Suppressor macrophage treated with lipopolysaccharide for 4 hours (primary cell): Measurements from ENCODE around the gene SBDS.
"Not testable (repeated sequence)": the region's sequence is repeated elsewhere in the genome, so short reads cannot be mapped to it uniquely, and the experiment has no call there.

Source experiments
- DNase-seq: peaks from one replicate; pipeline ENCODE4 v3.0.0-alpha.2; 2020

Gene SBDS

DNA sequence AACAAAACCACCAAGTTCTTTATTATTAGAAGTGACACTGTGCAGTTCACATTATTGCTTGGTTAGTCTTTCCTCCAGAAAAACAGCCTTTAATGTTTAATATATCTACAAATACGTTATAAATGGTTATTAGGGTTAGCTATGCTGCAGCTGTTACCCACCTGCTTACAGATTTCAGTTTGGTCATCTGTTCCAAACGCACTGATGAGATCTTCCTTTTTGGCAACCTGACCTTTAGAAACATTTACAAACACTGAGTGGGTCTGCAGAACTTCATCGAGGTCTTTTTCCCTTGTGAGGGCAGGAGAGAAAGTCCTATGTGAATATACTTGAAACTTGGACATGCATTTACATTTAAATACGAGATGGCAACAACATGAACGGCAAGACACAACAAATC, 1.3 kb downstream of the SBDS start:
- not testable (repeated sequence) for DNase-seq

DNA sequence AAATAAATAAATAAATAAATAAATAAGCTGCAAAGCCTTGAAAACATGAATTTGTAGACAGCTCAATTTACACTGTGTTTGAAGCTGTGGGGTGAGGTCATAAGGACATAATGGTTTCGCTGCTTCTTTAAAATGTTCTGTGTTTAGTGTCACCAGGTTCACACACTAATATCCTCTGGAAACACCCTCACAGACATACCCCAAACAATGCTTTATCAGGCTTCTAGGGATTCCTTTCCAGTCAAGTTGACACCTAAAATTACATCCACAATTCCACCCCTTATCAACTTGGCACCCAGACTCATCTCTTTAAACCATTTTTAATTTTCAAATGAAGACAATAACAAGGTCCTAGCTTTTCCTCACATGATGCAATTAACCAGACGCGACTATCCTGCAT, 5.8 kb downstream of the SBDS start:
- not testable (repeated sequence) for DNase-seq

- DNase-seq, result not testable (repeated sequence)
Observed at GRCh38 chr7:66980336-66980735, 15.1 kb downstream of the SBDS start.

- DNase-seq, result not testable (repeated sequence)
Observed at GRCh38 chr7:66979013-66979412, 16.4 kb downstream of the SBDS start.

- not testable (repeated sequence) for DNase-seq
Observed at GRCh38 chr7:66978312-66978711, 17.1 kb downstream of the SBDS start.

DNA sequence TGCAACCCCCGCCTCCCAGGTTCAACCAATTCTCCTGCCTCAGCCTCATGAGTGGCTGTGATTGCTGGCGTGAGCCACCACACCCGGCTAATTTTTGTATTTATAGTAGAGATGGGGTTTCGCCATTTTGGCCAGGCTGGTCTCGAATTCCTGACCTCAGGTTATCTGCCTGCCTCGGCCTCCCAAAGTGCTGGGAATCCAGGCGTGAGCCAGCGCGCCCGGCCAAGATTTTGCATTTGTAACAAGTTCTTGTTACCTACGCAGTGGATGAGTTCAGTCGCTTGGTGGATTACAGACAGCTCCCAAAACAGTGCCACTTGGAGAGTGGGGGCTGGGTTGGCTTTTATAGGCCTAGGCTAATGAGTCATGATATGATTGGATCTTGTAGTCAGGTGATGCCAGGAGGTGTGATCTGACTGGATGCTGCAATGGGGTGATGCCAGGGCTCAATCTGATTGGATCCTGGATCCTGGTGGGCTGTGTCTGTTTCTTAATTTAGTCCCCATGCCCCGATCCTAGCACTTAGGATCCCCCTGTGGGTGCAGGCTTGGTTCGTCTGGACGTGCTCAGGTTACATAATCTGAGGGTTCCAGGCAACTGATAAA, 20.3 kb downstream of the SBDS start:
- DNase-seq, result no peak

DNA sequence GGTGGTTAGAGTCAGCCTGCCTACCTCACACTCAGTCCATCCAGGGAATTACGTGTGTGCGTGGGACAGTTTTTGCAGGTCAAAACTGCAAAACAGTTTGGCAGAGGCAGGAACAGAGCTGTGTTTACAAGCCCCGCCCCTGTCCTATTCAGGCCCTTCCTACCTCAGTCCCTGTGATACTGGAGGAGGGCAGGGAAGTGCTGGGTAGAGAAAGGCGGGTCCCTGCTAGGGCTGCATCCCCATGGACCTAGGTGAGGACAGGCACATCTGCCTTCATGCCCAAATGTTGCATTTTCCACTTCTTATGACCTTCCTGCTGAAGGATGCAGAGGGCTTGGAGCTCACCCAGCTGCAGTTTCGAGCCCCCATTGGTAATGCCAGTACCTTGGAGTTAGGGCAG, 25.1 kb downstream of the SBDS start:
- DNase-seq, result no peak

GRCh38 chr7:66969001-66969400, 26.4 kb downstream of the SBDS start:
- not testable (repeated sequence) for DNase-seq

DNA sequence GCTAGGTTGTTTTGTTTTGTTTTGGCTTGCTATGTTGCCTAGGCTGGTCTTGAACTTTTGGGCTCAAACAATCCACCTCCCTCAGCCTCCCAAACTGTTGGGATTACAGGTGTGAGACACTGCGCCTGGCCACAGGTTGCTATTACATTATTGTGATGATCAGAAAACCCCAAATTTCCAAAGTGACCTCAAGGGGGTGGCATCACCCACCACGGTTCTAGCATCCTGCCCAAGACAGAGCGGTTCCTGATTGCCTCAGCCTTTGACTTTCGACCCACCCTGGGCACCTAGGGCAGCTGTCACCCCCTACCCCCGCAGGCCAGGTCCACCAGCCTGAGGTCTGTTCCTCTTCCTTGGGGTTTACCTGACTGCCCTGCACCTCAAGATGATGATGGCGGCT, 28.4 kb downstream of the SBDS start:
- no peak for DNase-seq

GRCh38 chr7:66964411-66964810, 31.0 kb downstream of the SBDS start:
- no peak for DNase-seq

DNA sequence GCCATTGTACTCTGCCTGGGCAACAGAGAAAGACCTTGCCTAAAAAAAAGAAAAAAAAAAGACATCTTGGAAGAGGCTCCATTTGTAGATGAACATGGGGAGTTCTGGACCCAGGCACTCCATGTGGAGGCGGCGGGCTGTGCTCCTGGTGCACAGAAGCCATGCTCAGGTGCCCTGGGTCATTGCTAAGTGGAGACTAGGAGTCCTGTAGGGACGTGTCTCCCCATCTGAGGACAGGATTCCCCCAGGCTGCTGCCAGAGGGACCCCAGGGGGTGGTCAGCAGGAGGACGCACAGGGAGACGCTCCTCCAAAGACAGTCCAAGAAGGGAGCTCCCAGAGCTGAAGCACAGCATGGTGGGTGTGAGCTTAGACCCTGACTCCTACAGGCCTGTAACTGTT, 34.3 kb downstream of the SBDS start:
- DNase-seq, result no peak

DNA sequence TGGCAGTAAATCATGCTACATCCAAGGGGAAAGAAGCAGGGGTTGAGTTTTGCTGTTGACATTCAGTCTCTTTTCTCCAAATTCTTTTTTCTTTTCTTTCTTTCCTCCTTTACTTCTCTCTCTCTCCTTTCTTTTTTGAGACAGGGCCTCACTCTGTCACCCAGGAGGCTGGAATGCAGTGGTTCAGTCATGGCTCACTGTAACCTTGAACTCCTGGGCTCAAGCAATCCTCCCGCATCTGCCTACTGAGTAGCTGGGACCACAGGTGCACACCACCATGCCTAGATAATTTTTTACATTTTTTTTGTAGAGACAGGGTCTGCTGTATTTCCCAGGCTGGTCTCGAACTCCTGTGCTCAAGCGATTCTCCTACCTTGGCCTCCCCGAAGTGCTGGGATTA, 35.2 kb downstream of the SBDS start:
- no peak for DNase-seq

DNA sequence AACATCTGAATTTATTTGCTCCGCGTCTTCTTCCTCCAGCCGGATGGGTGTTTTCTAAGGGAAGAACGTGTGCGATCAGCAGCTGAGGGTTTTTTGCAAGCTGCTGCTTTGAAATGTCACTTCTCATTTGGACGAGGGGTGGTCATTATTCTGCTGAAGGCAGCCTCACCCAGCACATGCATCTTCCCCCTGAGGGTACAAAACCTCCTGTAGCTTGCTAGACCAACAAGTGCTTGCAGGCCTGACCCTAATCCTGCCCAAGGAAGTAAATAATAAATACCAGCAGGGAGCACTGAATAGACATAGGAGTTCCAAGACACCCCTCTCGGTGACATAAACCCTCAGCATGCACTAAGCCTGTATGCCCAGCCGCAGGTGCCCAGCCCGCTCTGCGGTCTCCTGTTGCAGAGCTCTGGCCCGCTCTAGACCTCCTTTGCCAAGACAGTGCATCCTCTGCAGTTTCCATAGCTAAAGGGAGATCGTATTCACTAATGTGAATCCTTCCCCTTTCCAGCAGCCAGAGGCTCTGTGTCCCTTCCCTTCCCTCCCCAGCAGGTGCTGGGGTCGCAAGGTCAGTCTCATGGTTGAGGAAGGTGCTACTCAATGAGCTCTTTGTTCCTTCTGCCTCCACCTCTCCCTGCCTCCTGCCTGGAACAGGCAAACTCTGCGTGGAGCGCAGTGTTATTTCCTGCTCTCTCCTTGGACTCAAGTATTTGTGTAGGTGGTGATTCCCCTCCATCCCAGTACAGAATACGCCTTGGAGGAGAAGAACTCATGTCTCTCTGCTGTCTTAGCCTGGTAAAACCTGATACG, 36.6 kb downstream of the SBDS start:
- DNase-seq, result no peak

DNA sequence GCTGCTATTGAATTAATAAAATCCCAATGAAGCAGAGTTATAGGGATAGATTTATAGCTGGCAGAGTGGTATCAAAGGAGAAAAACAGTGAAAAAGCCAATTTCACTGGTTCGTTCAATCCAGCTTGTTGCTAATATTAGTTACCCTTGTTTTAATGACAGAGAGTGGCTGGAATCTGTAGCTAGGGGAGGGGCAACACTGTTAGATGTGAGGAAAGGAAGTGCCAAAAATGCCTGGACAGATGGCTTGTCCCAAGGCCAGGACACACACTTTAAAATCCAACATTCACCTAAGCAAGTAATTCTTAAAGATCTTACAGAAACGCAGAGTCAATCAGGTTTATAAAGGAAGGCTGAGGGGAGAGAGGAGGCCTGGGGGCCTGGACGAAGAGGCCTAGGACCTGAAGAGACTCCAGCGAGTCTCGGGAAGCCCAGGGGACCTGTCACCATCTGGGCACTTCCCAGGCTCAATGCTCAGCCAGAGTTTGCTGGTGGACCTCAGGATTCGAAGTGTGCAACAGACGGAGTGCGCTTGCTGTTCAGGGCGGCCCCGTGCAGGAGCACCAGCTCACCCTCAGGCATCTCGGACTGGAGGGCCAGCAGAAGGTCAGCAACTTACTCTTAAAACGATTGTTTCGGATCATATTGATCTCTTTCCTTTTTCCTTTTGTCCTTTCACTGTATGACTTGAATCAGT, 37.6 kb downstream of the SBDS start:
- no peak for DNase-seq

- DNase-seq, result no peak
Observed at GRCh38 chr7:66953044-66953427, 42.4 kb downstream of the SBDS start.

GRCh38 chr7:66952343-66953043, 42.9 kb downstream of the SBDS start:
- DNase-seq, result no peak

DNA sequence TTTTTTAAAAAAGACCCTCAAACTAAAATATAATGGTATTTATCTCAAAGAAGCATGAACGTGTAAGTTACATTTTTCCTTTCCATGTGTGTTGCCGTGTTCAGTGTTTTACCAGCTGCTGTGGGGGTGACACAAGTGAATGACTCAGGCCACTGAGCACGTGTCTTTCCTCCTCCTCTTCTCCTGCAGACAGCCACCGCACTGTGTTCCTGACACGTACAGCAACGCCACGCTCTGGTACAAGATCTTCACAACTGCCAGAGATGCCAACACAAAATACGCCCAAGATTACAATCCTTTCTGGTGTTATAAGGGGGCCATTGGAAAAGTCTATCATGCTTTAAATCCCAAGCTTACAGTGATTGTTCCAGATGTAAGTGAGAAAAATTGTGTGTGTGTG, 44.6 kb downstream of the SBDS start:
- DNase-seq, result no peak

- no peak for DNase-seq
Observed at GRCh38 chr7:66950311-66950710, 45.1 kb downstream of the SBDS start.

DNA sequence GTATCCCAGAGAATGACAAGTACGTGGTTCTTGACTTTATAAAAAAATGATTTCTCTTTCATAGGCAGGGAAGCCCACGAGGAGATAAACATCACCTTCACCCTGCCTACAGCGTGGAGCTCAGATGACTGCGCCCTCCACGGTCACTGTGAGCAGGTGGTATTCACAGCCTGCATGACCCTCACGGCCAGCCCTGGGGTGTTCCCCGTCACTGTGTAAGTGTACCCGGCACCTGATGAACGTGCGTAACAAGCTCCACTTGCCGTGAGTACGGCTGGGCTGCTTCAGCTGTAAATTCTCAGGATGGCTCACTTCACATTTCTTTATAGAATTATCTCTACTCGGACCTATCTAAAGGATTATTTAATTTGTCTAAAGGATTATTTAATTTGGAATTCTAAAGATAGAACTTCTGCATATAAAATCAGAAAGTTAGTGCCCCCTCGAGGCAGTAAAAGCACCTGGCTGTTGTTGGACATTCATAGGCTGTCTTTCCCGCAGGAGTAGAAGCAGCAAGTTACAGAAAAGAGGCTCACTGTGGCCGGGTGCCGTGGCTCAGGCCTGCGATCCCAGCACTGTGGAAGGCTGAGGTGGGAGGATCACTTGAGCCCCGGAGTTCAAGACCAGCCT, 46.8 kb downstream of the SBDS start:
- DNase-seq, result no peak

DNA sequence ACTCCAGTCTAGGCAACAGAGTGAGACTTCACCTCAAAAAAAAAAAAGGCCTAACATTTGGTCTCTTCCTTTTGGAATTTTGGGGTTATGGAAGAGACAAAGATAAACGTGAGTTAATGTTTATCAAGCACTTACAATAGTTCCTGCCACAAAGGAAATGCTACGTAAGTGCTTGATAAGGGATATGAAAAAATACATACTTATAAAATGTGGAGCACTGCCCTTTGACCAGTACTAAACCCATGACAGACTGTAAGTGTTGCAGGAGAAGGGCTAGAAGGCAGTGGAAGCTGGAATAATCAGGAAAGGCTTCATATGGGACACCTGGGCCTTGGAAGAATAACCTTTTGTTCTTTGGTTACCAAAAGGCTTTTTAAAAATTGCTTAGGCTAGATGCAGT, 48.8 kb downstream of the SBDS start:
- DNase-seq, result no peak

DNA sequence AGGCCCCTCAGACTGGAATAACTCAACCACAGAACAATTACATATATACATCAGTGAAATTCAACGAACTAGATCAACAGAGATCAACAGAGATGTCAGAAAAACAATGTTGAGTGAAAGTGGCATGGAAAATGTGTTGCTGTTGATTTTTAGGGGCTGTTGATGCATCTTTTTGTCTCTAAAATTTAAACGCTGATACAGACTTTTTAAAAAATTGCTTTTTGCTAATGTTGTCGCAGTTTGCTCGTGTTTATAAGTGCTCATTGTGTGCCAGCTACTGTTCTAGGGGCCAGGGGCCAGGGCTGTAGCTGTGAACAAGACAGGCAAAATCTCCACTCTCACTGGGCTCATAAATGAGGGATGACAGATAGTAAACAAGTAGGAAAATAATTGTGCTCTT, 56.1 kb downstream of the SBDS start:
- no peak for DNase-seq

- no peak for DNase-seq
Observed at GRCh38 chr7:66937940-66938339, 57.4 kb downstream of the SBDS start.
